Ishikawa (cell line): Measurements from ENCODE around the gene ADARB1.

Source experiments
- EGR1 ChIP-seq: IDR thresholded peaks from 2 replicates; pipeline ENCODE4 v1.6.1; 2012
- RAD21 ChIP-seq: IDR thresholded peaks from 2 replicates; pipeline ENCODE4 v1.6.1; 2012; ENCODE audit warnings: low read depth
- TAF1 ChIP-seq: IDR thresholded peaks from 2 replicates; pipeline ENCODE4 v1.6.1; 2012; ENCODE audit warnings: low read depth, mild to moderate bottlenecking
- ZBTB7A ChIP-seq: IDR thresholded peaks from 2 replicates; pipeline ENCODE4 v1.6.1; 2012; ENCODE audit warnings: low read depth
- TF ChIP-seq, protein P1 (sequence below): IDR thresholded peaks from 2 replicates; pipeline ENCODE4 v1.6.1; 2012; ENCODE audit warnings: low read depth, mild to moderate bottlenecking

DNA sequence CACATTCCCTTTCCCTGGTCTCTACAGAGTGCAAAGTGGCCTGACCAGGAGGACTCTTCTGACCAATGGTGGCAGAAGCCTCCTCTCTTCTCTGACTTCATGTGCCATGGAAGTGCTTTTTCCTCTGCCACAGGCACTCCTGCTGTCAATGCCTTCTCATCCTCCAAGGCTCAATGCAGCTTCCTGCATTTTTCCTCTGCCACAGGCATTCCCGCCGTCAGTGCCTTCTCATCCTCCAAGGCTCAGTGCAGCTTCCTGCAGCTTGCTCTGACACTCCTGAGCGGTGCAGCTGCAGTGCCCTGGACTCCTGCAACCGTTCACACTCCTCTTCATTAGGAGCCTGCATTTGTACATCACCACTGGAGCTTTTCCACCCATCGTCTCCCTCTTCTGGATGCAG, 4.7 kb upstream of the ADARB1 start:
- TF ChIP-seq TAF1, result no peak
- TF ChIP-seq, protein P1, sequence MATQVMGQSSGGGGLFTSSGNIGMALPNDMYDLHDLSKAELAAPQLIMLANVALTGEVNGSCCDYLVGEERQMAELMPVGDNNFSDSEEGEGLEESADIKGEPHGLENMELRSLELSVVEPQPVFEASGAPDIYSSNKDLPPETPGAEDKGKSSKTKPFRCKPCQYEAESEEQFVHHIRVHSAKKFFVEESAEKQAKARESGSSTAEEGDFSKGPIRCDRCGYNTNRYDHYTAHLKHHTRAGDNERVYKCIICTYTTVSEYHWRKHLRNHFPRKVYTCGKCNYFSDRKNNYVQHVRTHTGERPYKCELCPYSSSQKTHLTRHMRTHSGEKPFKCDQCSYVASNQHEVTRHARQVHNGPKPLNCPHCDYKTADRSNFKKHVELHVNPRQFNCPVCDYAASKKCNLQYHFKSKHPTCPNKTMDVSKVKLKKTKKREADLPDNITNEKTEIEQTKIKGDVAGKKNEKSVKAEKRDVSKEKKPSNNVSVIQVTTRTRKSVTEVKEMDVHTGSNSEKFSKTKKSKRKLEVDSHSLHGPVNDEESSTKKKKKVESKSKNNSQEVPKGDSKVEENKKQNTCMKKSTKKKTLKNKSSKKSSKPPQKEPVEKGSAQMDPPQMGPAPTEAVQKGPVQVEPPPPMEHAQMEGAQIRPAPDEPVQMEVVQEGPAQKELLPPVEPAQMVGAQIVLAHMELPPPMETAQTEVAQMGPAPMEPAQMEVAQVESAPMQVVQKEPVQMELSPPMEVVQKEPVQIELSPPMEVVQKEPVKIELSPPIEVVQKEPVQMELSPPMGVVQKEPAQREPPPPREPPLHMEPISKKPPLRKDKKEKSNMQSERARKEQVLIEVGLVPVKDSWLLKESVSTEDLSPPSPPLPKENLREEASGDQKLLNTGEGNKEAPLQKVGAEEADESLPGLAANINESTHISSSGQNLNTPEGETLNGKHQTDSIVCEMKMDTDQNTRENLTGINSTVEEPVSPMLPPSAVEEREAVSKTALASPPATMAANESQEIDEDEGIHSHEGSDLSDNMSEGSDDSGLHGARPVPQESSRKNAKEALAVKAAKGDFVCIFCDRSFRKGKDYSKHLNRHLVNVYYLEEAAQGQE, result no peak
- TF ChIP-seq RAD21, result no peak
- TF ChIP-seq EGR1, result no peak
- TF ChIP-seq ZBTB7A, result no peak
